T follicular helper cell (primary cell): ENCODE data around the gene PRDM16.

Experiments used
- DNase-seq: peaks from one replicate; pipeline ENCODE4 v3.0.0-alpha.2; 2020; ENCODE audit warnings: low read depth

Gene PRDM16

GRCh38 chr1:3356827-3357460 lies 287.9 kb downstream of the PRDM16 start:
- no peak for DNase-seq

- DNase-seq = no peak
Measured at GRCh38 chr1:3357526-3358297, 288.7 kb downstream of the PRDM16 start.

DNA sequence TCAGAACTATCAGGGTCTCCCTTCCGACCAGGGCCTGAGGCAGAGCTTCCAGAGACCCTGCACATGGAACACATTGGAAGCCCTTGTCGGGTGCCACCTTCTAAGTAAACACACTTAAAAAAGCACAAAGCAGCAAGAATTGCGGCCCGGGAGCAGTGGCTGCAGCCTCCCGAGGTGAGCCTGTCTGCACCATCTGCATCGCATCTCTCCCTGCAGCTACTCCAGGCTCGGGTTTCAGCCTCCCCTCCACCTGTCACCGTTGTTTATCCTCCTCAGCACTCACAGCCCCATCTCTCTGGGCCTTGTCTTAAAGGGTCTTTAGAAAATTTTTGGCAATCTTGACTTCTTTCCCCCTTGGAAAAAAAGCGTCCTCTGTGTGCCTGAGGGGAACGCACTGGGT lies 290.3 kb downstream of the PRDM16 start:
- DNase-seq = no peak

- no peak for DNase-seq
Measured at GRCh38 chr1:3359756-3360440, 290.9 kb downstream of the PRDM16 start.

DNA sequence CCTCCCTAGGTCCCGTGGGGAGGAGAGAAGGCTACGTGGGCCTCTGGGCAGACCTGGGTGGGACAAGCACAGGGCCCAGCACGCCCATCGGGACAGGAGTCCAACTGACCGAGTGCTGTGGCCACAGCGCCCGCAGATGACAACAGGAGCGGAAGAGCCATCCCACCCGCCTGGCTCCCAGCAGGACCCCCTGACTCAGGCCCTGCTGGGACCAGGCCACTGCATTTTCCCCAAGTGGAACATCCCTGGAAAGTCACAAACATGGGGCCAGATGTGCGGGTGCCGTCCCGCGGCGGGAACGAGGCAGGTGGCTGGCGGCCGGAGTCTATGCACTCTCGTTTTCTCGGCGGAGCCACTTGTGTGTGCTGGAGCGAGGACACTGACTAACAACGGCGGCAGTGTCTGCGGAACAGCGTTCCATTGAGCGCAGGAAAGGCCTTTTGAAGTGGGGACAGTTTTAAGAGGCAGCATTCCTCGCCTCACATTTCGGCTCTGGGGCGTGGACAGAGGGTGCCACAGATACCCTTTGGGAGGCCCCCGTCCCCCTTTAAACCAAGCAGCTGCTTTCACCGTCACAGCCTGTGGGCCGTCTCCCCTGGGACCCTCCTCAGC lies 291.7 kb downstream of the PRDM16 start:
- DNase-seq = no peak

DNA sequence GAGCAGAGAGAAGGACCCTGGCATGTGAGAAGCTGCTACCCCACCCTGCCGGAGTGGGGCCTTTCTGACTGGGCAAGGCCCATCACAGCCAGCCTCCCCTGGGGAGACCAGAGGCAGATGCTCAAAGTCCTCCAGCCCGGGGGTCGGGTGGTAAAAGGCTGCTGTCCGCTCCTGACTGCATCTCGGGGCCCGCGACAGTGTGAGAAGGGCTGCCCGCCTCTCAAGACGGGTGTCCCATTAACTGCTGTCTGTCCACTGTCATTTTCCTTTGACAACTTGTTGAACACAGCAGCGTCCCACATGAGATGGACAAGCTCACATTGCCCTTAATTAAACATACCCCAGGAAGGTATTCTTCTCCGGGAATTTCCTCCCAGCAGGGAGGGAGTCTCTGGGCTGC lies 294.0 kb downstream of the PRDM16 start:
- DNase-seq = no peak

DNA sequence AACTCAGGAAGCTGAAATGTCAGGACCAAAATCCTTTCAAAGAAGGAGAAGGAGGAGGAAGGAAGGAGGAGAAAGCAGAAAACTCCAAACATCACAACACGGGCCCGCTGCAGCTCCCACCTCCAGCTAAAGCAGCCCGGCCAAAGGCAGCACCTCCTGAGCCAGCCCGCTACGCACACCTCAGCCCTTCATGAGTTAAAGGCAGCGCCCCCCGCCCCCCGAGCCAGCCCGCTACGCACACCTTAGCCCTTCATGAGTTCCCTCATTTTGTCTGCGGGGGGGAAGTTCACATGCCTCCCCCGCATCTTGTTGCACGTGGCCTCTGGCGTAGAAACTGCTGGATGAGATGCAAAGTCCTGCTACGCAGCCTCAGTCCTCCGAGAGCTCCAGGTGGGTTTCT lies 294.8 kb downstream of the PRDM16 start:
- DNase-seq = no peak

GRCh38 chr1:3364551-3364950 lies 295.5 kb downstream of the PRDM16 start:
- DNase-seq = no peak

DNA sequence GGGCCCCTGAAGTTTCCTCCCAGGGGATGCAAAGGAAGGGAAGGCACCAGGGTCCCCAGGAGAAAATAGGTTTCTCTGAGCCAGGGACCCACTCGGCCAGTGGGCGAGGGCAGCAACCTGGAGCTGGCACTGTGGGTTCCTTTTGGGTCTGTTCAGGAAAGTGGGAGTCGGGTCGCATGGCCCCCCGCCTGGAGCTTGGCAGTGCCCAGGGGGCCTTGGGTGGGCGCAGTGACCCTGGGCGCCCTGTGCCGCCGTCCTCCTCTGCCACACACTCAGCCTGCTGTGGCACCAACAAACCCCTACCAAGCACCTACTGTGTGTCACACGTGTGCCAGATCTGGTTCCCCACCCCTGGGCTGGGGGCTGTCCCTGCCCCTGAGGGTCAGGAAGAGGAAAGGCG lies 296.0 kb downstream of the PRDM16 start:
- DNase-seq = no peak

GRCh38 chr1:3365523-3366125 lies 296.6 kb downstream of the PRDM16 start:
- DNase-seq = no peak

GRCh38 chr1:3366126-3367051 lies 297.4 kb downstream of the PRDM16 start:
- no peak for DNase-seq

DNA sequence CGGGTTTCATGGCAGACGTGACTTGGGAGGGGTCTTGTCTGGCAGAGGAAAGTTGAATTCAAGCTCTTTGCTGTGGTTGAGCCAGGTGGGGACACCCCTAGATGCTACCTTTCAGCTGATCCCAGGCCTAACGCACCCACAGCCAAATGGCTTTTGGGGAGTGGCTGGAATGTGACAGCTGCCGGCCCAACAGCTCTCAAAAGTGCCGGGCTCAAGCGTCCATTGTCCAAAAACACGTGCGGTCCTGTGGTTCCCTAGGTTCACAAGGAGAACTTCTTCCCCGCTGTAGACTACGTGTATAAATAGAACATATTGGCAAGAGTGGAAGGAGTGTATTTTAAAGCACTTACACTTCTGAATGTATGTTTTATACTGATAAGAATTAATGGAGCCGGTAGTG lies 298.4 kb downstream of the PRDM16 start:
- no peak for DNase-seq

GRCh38 chr1:3368059-3368458 lies 299.1 kb downstream of the PRDM16 start:
- no peak for DNase-seq

DNA sequence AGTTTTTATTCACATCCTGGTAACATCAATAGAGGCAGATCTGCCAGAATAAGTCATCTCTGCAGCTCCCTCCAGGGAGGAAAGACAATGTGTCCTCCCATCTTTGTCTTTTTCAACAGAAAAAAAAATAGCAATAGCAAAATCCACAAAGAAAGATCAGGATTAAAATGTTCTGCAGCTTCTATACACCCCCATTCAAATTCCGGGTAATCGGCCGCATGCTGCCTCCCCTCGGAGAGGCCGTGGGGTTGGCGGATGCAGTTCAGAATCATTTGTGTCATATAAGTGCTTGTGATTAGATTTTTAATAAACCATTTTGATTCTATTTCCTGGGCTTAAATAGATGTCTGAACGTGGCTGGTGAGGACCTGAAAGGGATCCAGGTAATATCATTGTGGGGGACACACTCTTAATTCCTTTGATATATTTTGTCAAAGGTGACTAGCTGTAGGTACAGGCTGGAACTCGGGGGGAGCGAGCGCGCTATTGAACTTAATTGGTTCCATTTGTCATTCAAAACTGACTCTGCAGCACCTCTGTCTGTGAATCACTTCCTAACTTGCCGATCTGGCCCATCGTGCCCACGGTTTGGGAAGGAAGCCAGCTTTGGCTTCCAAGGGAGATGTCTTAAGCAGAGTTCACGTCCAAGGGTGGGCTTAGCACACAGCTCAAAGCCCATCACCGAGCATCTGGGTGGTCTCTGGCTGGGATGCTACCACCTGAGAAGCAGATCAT lies 299.9 kb downstream of the PRDM16 start:
- DNase-seq = no peak

DNA sequence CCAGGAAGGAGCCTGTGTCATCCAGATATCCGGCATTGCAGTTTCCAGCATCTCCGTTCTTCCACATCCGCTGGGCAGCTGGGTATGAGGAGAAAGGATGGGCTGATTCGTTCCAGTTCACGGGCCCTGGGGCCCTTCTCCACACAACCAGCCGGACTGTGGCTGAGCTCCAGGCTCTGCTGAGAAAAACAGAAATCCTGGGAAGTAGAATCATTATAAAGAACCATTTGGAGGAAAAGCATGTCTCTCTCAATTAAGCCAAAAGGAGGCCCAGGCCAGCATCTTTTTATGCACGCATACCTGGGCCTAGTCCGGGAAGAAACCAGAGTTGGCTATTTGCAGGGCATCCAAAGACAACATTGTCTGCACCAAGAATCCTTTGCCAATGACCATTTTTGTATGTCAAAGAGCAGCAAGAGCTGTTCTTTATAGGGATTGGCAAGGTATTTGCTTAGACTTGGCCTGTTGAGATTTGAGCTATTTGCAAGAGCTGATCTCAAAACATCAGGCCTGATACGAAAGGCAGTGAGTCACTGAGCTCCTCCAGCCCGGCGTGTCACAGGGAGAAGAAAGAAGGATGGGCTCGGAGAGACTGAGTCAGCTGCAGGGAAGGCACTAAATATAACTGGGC lies 300.6 kb downstream of the PRDM16 start:
- DNase-seq = no peak

DNA sequence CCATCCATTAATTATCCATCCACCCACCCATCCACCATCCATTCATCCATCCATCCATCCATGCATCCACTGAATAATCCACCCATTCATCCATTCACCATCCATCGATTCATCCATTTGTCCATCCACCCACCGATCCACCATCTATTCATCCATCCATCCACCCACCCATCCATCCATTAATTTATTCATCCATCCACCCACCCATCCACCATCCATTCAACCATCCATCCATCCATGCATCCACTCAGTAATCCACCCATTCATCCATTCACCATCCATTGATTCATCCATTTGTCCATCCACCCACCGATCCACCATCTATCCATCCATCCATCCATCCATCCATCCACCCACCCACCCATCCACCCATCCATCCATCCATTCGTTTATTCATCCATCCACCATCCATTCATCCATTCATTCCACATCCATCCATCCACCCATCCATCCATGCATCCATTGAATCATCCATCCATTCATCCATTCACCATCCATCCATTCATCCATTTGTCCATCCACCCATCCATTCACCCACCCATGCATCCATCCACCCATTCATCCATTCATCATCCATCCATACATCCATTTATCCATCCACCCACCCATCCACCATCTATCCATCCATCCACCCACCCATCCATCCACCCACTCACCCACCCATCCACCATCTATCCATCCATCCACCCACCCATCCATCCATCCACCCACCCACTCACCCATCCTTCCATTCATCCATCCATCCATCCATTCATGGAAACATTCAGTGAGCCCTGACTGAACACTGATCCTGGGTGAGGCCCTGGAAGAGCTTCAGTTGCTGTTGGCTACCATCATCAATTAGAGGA lies 302.1 kb downstream of the PRDM16 start:
- DNase-seq = no peak

DNA sequence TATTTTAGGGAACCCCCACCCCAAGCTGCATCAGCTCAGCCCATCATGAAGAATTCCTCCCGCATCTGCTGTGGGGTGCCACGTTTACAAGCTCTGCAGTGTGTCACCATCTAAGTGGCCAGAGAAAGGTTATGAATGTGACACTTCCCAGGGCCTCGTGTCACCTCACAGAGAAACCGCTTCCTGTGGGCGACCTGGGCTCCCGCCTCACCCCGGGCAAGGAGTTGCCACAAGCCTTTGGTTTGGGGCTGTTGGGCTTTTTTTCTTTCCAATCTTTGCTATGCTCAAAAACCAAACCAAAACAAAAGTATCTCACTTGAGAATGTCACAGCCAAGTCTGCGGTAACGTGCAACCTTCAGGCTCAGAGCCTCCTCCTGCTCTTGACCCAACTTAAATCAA lies 303.3 kb downstream of the PRDM16 start:
- DNase-seq = no peak

DNA sequence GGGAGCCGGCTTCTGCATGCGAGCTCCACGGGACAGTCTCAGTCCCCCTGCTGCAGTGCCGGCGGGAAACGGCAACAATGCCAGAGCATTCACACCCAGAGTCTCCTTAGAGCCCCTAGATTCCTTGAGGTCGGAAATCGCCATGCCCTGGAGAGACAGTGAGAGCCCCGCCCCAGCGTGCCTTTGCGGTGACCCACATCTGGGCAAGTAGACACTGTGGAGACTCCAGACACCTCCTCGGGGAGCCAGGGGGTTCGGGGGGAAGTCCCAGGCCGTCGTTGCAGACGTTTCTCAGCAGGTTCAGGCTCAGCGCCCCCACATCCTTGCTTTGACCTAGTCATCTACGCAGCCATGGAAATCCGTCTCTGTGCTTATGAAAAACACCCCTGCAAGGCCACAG lies 304.2 kb downstream of the PRDM16 start:
- no peak for DNase-seq
